Measurements from ENCODE around the gene ADH5.
A peak's percentile ranks its signal among the peaks of the same experiment; 100 is the strongest.
"Not testable (repeated sequence)": the region's sequence is repeated elsewhere in the genome, so short reads cannot be mapped to it uniquely, and the experiment has no call there.

ADH5 gene

GRCh38 chr4:99043346-99043745 is 45.2 kb downstream of the ADH5 start:
- no peaks in the 10 kb centered on the region for H3K9me3 Mint-ChIP-seq
- peak overlapping the region; percentile 85 to 93 for H3K27ac Mint-ChIP-seq
- DNase-seq (peak in 1 of 3 experiments; percentile 7), ATAC-seq (replicated peaks) (peak; percentile 99)
- peak overlapping the region; percentile 44 to 70 for H3K4me3 Mint-ChIP-seq
- peaks cover 8 to 13% of the 10 kb centered on the region in 2 donors for H3K4me1 Mint-ChIP-seq (ENCODE audit: low read depth in 2 of 2)
- peaks cover 15% of the 10 kb centered on the region for H3K36me3 Mint-ChIP-seq (ENCODE audit: insufficient read depth)
- no peaks in the 10 kb centered on the region for H3K27me3 Mint-ChIP-seq

GRCh38 chr4:99038213-99038612 is 50.4 kb downstream of the ADH5 start:
- Mint-ChIP-seq H3K4me3 (no peak overlapping the region), H3K4me1 (ENCODE audit: low read depth in 2 of 2) (peaks cover 3 to 7% of the 10 kb centered on the region in 2 donors), H3K27me3 (no peaks in the 10 kb centered on the region)

GRCh38 chr4:99033956-99034355 is 54.6 kb downstream of the ADH5 start:
- H3K27ac Mint-ChIP-seq: peak overlapping the region in 1 of 2 donors; percentile 49
- H3K36me3 Mint-ChIP-seq (ENCODE audit: insufficient read depth): peaks cover 12% of the 10 kb centered on the region
- peaks cover 14 to 24% of the 10 kb centered on the region in 2 donors for H3K4me1 Mint-ChIP-seq (ENCODE audit: low read depth in 2 of 2)
- no peaks in the 10 kb centered on the region for H3K9me3 Mint-ChIP-seq
- ATAC-seq (replicated peaks): no peak
- H3K27me3 Mint-ChIP-seq: no peaks in the 10 kb centered on the region
- H3K4me3 Mint-ChIP-seq: no peak overlapping the region
- no peak for DNase-seq

More at GRCh38 chr4:99038213-99038612, 50.4 kb downstream of the ADH5 start:
- Mint-ChIP-seq H3K9me3 (no peaks in the 10 kb centered on the region), H3K36me3 (ENCODE audit: insufficient read depth) (peaks cover 10% of the 10 kb centered on the region), H3K27ac (no peak overlapping the region)
- ATAC-seq (replicated peaks) (no peak), DNase-seq (no peak)

GRCh38 chr4:99029852-99030251 is 58.7 kb downstream of the ADH5 start:
- H3K4me1 Mint-ChIP-seq (ENCODE audit: low read depth in 2 of 2): peaks cover 24 to 41% of the 10 kb centered on the region in 2 donors
- ATAC-seq (replicated peaks) (no peak), DNase-seq (no peak)
- no peaks in the 10 kb centered on the region for H3K27me3 Mint-ChIP-seq
- H3K36me3 Mint-ChIP-seq (ENCODE audit: insufficient read depth): peaks cover 12% of the 10 kb centered on the region
- H3K9me3 Mint-ChIP-seq: no peaks in the 10 kb centered on the region
- peak overlapping the region; percentile 65 to 83 for H3K27ac Mint-ChIP-seq
- peak overlapping the region in 1 of 2 donors; percentile 29 for H3K4me3 Mint-ChIP-seq

DNA sequence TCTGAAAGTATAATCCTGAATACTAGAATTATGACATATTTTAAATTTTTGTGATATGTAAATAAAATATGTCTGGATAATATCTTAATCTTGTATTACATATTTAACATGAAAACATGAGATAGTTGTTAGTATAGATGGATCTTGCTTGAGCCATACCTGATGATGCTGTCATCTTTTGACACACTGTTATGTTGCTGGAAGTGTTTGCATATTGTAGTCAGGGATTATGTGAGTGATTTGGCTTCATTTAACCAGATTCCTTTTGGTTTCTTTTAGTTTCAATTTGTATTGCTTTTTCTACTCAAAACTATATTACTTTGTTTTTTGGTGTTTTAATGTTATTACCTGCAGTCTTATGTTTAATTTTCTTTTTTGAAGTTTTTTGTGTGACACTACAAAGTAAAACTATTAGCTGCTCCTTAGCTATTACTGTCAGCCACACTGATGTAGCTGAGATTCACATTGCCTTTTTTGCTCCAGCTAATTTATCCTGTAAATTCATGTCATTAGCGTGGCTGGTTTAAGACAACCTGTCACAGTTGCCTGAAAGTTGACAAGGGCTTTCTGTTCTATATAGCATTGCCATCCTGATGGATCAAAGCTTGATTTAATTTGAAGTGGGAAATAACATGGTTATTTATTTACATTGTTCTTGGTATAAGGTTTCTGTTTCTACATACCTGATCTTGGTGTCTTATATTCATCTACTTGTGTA is 59.4 kb downstream of the ADH5 start:
- H3K27ac Mint-ChIP-seq: peak overlapping the region; percentile 65 to 83
- no peak for DNase-seq
- H3K4me3 Mint-ChIP-seq: peak overlapping the region in 1 of 2 donors; percentile 29
- no peaks in the 10 kb centered on the region for H3K27me3 Mint-ChIP-seq
- ATAC-seq (replicated peaks): no peak
- peaks cover 12% of the 10 kb centered on the region for H3K36me3 Mint-ChIP-seq (ENCODE audit: insufficient read depth)
- H3K9me3 Mint-ChIP-seq: no peaks in the 10 kb centered on the region
- H3K4me1 Mint-ChIP-seq (ENCODE audit: low read depth in 2 of 2): peaks cover 29 to 48% of the 10 kb centered on the region in 2 donors

- peaks cover 36 to 50% of the 10 kb centered on the region in 2 donors for H3K4me1 Mint-ChIP-seq (ENCODE audit: low read depth in 2 of 2)
- H3K27ac Mint-ChIP-seq: peak overlapping the region; percentile 5 to 42
- H3K4me3 Mint-ChIP-seq: no peak overlapping the region
- ATAC-seq (replicated peaks) (no peak), DNase-seq (no peak)
- no peaks in the 10 kb centered on the region for H3K9me3 Mint-ChIP-seq
- peaks cover 8% of the 10 kb centered on the region for H3K36me3 Mint-ChIP-seq (ENCODE audit: insufficient read depth)
- no peaks in the 10 kb centered on the region for H3K27me3 Mint-ChIP-seq
Observed at GRCh38 chr4:99028187-99028586, 60.4 kb downstream of the ADH5 start.

DNA sequence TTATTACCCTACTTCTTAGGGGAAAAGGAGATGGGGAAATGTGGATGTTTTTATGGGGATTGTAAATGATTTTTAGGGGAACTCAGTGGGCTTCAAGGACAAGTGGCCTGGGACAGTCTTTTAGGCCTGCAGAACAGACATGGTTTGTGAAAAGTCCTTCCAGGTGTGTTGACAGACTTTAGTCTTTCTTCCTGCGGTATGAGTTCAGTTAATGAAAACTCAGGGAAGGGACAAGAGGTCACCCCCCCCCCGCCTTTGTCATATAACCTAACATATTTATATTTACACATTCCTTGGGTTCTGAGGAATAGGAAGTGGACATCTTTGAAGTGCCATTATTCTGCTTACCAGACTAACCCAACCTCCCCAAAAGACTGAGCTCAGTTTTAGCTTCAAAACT is 61.3 kb downstream of the ADH5 start:
- Mint-ChIP-seq H3K27ac (peak overlapping the region; percentile 5 to 42), H3K27me3 (no peaks in the 10 kb centered on the region), H3K4me1 (ENCODE audit: low read depth in 2 of 2) (peaks cover 41 to 48% of the 10 kb centered on the region in 2 donors), H3K4me3 (no peak overlapping the region), H3K36me3 (ENCODE audit: insufficient read depth) (peaks cover 8% of the 10 kb centered on the region), H3K9me3 (no peaks in the 10 kb centered on the region)
- DNase-seq: no peak
- no peak for ATAC-seq (replicated peaks)

- ATAC-seq (replicated peaks) (no peak), DNase-seq (no peak)
- Mint-ChIP-seq H3K27ac (peak overlapping the region in 1 of 2 donors; percentile 61), H3K4me1 (ENCODE audit: low read depth in 2 of 2) (peaks cover 41 to 45% of the 10 kb centered on the region in 2 donors), H3K36me3 (ENCODE audit: insufficient read depth) (peaks cover 8% of the 10 kb centered on the region), H3K4me3 (no peak overlapping the region), H3K27me3 (no peaks in the 10 kb centered on the region), H3K9me3 (peaks cover 0 to 9% of the 10 kb centered on the region in 2 donors)
Observed at GRCh38 chr4:99025506-99025905, 63.1 kb downstream of the ADH5 start.

DNA sequence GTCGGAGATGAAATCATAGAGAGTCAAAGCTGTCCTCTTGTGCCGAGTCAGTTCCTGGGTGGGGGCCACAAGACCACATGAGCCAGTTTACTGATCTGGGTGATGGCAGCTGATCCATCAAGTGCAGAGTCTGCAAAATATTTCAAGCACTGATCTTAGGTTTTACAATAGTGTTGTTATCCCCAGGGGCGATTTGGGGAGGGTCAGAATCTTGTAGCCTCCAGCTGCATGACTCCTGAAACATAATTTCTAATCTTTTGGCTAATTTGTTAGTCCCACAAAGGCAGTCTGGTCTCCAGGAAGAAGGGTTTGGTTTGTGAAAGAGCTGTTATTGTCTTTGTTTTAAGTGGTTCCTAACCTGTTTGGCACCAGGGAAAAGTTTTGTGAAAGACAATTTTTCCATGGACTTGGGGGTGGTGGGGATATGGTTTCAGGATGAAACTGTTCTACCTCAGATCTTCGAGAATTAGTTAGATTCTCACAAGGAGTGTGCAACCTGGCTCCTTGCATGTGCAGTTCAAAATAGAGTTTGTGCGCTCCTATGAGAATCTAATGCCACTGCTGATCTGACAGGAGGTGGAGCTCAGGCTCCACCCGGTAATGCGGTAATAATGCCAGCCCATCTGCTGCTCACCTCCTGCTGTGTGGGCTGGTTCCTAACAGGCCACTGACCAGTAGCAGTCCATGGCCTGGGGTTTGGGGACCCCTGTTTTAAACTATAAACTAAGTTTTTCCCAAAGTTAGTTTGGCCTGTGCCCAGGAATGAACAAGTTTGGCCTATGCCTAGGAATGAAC is 63.9 kb downstream of the ADH5 start:
- Mint-ChIP-seq H3K9me3 (peaks cover 0 to 9% of the 10 kb centered on the region in 2 donors), H3K27me3 (no peaks in the 10 kb centered on the region), H3K4me3 (no peak overlapping the region), H3K27ac (peak overlapping the region; percentile 15 to 61), H3K4me1 (ENCODE audit: low read depth in 2 of 2) (peaks cover 35 to 39% of the 10 kb centered on the region in 2 donors), H3K36me3 (ENCODE audit: insufficient read depth) (peaks cover 5% of the 10 kb centered on the region)
- DNase-seq (no peak), ATAC-seq (replicated peaks) (peak; percentile 52)

DNA sequence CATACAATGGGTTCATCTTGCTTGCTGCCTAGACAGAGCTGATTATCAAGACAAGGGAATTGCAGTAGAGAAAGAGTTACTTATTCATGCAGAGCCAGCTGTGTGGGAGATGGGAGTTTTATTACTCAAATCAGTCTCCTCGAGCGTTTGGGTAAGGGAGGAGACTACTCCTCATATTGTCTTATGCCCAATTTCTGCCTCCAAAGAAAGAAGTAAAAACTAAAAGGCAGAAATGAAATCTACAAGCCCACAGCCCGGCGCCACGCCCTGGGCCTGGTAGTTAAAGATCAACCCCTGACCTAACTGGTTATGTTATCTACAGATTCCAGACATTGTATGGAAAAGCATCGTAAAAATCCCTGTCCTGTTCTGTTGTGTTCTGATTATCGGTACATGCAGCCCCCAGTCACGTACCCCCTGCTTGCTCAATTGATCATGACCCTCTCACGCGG is 64.8 kb downstream of the ADH5 start:
- not testable (repeated sequence) for ATAC-seq (replicated peaks); H3K27me3 Mint-ChIP-seq; H3K9me3 Mint-ChIP-seq; DNase-seq; H3K36me3 Mint-ChIP-seq (ENCODE audit: insufficient read depth); H3K4me3 Mint-ChIP-seq
- H3K4me1 Mint-ChIP-seq (ENCODE audit: low read depth in 2 of 2): peaks cover 33 to 34% of the 10 kb centered on the region in 2 donors
- peak overlapping the region in 1 of 2 donors; percentile 61 for H3K27ac Mint-ChIP-seq

GRCh38 chr4:99022566-99022965 is 66.0 kb downstream of the ADH5 start:
- no peak overlapping the region for H3K27ac Mint-ChIP-seq
- H3K4me1 Mint-ChIP-seq (ENCODE audit: low read depth in 2 of 2): peaks cover 31 to 34% of the 10 kb centered on the region in 2 donors
- DNase-seq (no peak), ATAC-seq (replicated peaks) (no peak)
- no peak overlapping the region for H3K4me3 Mint-ChIP-seq
- peaks cover 0 to 9% of the 10 kb centered on the region in 2 donors for H3K9me3 Mint-ChIP-seq
- H3K36me3 Mint-ChIP-seq (ENCODE audit: insufficient read depth): no peaks in the 10 kb centered on the region
- no peaks in the 10 kb centered on the region for H3K27me3 Mint-ChIP-seq

- H3K36me3 Mint-ChIP-seq (ENCODE audit: insufficient read depth): peaks cover 3% of the 10 kb centered on the region
- H3K4me1 Mint-ChIP-seq (ENCODE audit: low read depth in 2 of 2): peaks cover 28 to 33% of the 10 kb centered on the region in 2 donors
- H3K9me3 Mint-ChIP-seq: peaks cover 0 to 9% of the 10 kb centered on the region in 2 donors
- H3K4me3 Mint-ChIP-seq: no peak overlapping the region
- no peak for ATAC-seq (replicated peaks)
- no peak overlapping the region for H3K27ac Mint-ChIP-seq
- DNase-seq: no peak
- H3K27me3 Mint-ChIP-seq: no peaks in the 10 kb centered on the region
Observed at GRCh38 chr4:99021386-99021785, 67.2 kb downstream of the ADH5 start.

Data from effector memory CD8-positive, alpha-beta T cell (primary cell).